GM18873 (cell line): ENCODE measurements around the gene NAP1L2.
"Not testable (repeated sequence)": the region's sequence is repeated elsewhere in the genome, so short reads cannot be mapped to it uniquely, and the experiment has no call there.

Source experiments
- ATAC-seq: cut with Tn5 transposase; IDR thresholded peaks from one replicate; pipeline ENCODE4 v1.9.1; 2021; ENCODE audit warnings: mild to moderate bottlenecking, moderate library complexity, moderate number of reproducible peaks; ENCODE audit not compliant: unreplicated experiment, low FRiP score

NAP1L2 gene

GRCh38 chrX:73214426-73215094 is at the start of gene NAP1L2:
Gene NAP1L2 (minus strand): TSS chrX:73214851. CDS start chrX:73214492, 359 bp downstream.
- peak; percentile 93 for ATAC-seq

DNA sequence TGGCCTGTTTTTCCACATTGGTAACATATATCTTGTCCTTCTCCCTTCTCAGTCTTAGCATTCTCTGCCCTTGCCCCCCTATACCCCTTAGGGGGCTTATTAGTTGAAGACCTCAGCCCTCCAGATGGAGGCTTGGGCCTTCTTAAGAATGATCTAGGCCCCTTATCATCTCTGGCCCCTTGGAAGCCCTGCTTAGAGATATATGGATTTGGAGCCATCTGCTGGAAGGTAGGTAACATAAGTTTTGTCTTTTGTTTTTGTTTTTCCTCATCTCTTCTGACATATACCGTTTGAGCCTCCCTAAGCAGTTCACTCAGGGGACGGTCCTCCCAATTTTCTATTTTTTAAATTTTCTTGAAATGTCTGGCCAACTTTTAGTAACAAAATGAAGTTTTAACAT is 48.3 kb upstream of the NAP1L2 start:
- no peak for ATAC-seq

DNA sequence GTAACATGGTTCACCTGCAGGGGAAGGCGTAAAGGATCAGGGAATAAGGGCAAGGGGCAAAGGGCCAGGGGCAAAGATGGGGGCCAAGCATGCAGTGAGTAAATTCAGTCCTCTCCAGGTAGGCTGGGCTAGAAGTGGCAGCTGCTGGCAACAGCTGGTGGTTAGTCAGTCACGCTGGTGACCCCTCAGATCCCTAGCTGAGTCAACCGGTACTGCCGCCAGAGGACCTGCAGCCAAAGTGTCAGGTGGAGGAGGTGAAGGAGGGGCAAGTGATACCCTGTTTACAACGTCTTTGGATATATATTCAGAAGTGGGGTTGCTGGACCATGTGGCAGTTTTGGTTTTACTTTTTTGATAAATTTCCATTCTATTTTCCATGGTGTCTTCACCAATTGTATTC is 24.6 kb upstream of the NAP1L2 start:
- no peak for ATAC-seq

DNA sequence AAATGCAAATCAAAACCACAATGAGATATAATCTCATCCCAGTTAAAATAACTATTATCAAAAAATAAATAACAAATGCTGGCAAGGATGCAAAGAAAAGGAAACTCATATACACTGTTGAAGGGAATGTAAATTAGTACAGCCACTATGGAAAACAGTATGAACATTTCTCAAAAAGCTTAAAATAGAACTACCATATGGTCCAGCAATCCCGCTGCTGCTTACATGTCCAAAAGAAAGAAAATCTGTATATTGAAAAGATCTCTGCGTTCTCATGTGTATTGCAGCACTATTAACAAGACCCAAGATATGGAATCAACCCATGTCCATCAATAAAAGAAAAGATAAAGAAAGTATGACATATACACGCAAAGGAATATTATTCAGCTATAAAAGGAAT is 3.0 kb upstream of the NAP1L2 start:
- ATAC-seq: no peak

DNA sequence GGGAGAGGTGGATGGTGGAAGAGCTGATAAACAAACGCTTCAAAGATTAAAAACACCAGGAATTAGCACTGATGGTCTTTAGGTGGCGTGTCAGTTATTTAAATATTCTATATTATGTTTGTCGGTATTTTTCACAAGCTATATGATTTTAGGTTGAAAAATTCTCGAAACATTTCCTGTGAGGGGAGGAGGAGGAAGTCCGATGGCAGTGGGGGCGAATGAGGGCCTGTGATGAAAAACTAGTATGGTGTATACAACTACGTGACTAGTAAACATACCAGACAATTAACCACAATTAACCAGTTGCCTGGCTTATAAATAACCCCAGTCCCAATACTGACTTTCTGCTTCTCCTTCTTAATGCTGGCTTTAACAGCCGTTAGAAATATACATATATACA is 595 bp upstream of the NAP1L2 start:
- peak; percentile 3 for ATAC-seq

DNA sequence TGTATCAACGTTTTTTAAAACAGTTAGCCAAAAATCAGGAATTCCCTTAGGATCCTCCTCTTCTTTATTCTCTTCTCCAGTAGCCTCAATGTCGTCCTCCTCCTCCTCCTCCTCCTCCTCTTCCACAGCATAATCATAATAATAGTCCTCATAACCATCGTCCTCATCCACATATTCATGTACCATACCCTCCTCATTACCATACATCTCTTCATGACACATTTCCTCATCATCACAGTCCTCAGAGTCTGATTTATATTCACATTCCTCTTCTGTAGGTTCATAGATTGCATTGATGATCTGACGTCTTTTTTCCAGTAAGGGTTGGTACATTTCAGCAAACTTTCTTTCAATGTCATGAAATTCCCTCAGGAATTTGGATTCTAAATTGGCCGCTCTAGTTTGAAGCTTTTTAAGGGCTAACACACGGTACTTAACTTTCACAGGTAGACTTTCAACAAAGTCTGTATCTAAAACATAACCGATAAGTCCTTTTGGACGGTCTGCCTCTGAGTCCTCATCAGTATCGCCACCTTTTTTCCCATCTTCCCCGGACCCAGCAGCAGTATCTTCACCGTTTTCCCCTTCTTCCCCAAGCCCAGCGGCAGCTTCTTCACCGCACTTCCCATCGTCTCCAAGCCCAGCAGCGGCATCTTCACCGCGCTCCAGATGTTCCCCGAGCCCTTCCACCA is 771 bp downstream of the NAP1L2 start:
- no peak for ATAC-seq

DNA sequence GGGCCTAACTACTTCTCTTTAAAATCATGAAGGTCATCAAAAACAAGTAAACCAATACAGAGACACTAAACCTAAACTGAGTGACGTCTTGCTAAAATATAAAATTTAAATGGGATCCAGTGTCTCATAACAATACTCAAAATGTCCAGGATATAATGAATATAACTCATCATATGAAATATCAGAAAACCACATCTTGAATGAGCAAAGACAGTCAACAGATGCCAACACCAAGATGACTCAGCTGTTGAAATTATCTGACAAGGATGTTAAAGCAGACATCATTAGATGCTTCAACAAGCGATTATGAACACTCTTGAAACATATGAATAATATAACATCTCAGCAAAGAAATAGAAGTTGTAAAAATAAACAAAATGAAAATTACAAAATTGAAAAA is 8.3 kb downstream of the NAP1L2 start:
- no peak for ATAC-seq

DNA sequence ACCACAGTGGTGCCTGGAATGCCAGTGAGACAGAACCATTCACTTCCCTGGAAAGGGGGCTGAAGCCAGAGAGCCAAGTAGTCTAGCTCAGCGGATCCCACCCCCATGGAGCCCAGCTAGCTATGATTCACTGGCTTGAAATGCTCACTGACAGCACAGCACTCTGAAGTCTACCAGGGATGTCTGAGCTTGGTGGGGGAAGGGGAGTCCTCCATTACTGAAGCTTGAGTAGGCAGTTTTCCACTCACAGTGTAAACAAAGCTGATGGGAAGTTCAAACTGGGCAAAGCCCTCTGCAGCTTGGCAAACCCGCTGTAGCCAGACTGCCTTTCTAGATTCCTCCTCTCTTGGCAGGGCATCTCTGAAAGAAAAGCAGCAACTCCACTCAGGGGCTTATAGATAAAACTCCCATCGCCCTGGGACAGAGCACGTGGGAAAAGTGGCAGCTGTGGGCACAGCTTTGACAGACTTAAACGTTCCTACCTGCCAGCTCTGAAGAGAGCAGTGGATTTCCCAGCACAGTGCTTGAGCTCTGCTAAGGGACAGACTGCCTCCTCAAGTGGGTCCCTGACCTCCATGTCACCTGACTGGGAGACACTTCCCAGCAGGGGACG is 32.0 kb downstream of the NAP1L2 start:
- ATAC-seq: no peak

- ATAC-seq: not testable (repeated sequence)
These were observed 45.7 kb downstream of the NAP1L2 start for GRCh38 chrX:73168945-73169344.
